H9 (cell line): ENCODE data around the gene CDH4. TPM values are rescaled to one million over a fixed set of nuclear protein-coding genes. Genes with fewer than 3 reads are reported as not detected.

ENCODE experiments used
- DNase-seq: peaks from one replicate; pipeline ENCODE4 v3.0.0-alpha.2; 2017
- H2AFZ ChIP-seq: one replicate; pipeline ENCODE4 v1.6.1; 2013; ENCODE audit warnings: mild to moderate bottlenecking, low read length, control low read depth, moderate library complexity
- H2AK5ac ChIP-seq: 2 replicates; pipeline ENCODE4 v1.6.1; 2013; ENCODE audit warnings: low read length, control low read depth, mixed read lengths; ENCODE audit not compliant: insufficient read length
- H2BK120ac ChIP-seq: one replicate; pipeline ENCODE4 v1.6.1; 2013; ENCODE audit warnings: low read depth, mild to moderate bottlenecking, low read length, control low read depth, inconsistent platforms; ENCODE audit not compliant: poor library complexity, severe bottlenecking
- H2BK12ac ChIP-seq: 2 replicates; pipeline ENCODE4 v1.6.1; 2013; ENCODE audit warnings: low read length, control low read depth, mixed read lengths, low read depth; ENCODE audit not compliant: insufficient read length
- H2BK15ac ChIP-seq: 2 replicates; pipeline ENCODE4 v1.6.1; 2013; ENCODE audit warnings: low read depth, low read length, control low read depth
- H2BK20ac ChIP-seq: one replicate; pipeline ENCODE4 v1.6.1; 2013; ENCODE audit warnings: low read depth, mild to moderate bottlenecking, low read length, control low read depth, inconsistent platforms; ENCODE audit not compliant: poor library complexity, severe bottlenecking
- H2BK5ac ChIP-seq: 2 replicates; pipeline ENCODE4 v1.6.1; 2013; ENCODE audit warnings: low read length, control low read depth, mixed read lengths; ENCODE audit not compliant: insufficient read length
- H3K14ac ChIP-seq: 2 replicates; pipeline ENCODE4 v1.6.1; 2013; ENCODE audit warnings: low read length, control low read depth; ENCODE audit not compliant: insufficient read depth
- H3K18ac ChIP-seq: 2 replicates; pipeline ENCODE4 v1.6.1; 2013; ENCODE audit warnings: low read depth, mild to moderate bottlenecking, mixed read lengths, low read length, control low read depth; ENCODE audit not compliant: insufficient read length
- H3K23ac ChIP-seq: 2 replicates; pipeline ENCODE4 v1.6.1; 2013; ENCODE audit warnings: low read length, control low read depth, mixed read lengths, low read depth; ENCODE audit not compliant: insufficient read length
- H3K23me2 ChIP-seq: 2 replicates; pipeline ENCODE4 v1.6.1; 2013; ENCODE audit warnings: low read depth, mild to moderate bottlenecking, mixed read lengths, low read length, control low read depth; ENCODE audit not compliant: insufficient read length, poor library complexity, severe bottlenecking
- H3K27ac ChIP-seq: 2 replicates; pipeline ENCODE4 v1.5.1; 2013; ENCODE audit warnings: low read length, control low read depth, mixed read lengths, low read depth; ENCODE audit not compliant: insufficient read length
- H3K27me3 ChIP-seq: 2 replicates; pipeline ENCODE4 v1.6.1; 2013; ENCODE audit warnings: low read length, control low read depth, inconsistent platforms; ENCODE audit not compliant: insufficient read depth
- H3K4ac ChIP-seq: 2 replicates; pipeline ENCODE4 v1.6.1; 2013; ENCODE audit warnings: low read depth, mild to moderate bottlenecking, control low read depth, inconsistent platforms, low read length, moderate library complexity
- H3K4me1 ChIP-seq: 2 replicates; pipeline ENCODE4 v1.6.1; 2013; ENCODE audit warnings: low read length, control low read depth, inconsistent platforms; ENCODE audit not compliant: insufficient read depth
- H3K4me2 ChIP-seq: 2 replicates; pipeline ENCODE4 v1.6.1; 2013; ENCODE audit warnings: low read length, control low read depth, mixed read lengths; ENCODE audit not compliant: insufficient read length, insufficient read depth
- H3K56ac ChIP-seq: 2 replicates; pipeline ENCODE4 v1.6.1; 2013; ENCODE audit warnings: low read depth, mild to moderate bottlenecking, mixed read lengths, low read length, control low read depth; ENCODE audit not compliant: insufficient read length
- H3K79me1 ChIP-seq: 2 replicates; pipeline ENCODE4 v1.6.1; 2013; ENCODE audit warnings: low read depth, mild to moderate bottlenecking, moderate library complexity, low read length, control low read depth, inconsistent platforms; ENCODE audit not compliant: insufficient read depth, poor library complexity, severe bottlenecking
- H3K79me2 ChIP-seq: 2 replicates; pipeline ENCODE4 v1.6.1; 2013; ENCODE audit warnings: low read length, control low read depth, inconsistent platforms; ENCODE audit not compliant: insufficient read depth
- H3K9ac ChIP-seq: 2 replicates; pipeline ENCODE4 v1.6.1; 2013; ENCODE audit warnings: low read length, control low read depth, mixed read lengths; ENCODE audit not compliant: insufficient read length; ENCODE audit errors: extremely low read depth
- H3K9me3 ChIP-seq: one replicate; pipeline ENCODE4 v1.6.1; 2013; ENCODE audit warnings: low read depth, low read length, inconsistent platforms; ENCODE audit not compliant: control insufficient read depth
- H3T11ph ChIP-seq: one replicate; pipeline ENCODE4 v1.6.1; 2013; ENCODE audit warnings: mild to moderate bottlenecking, low read length, control low read depth, inconsistent platforms
- H4K20me1 ChIP-seq: one replicate; pipeline ENCODE4 v1.6.1; 2013; ENCODE audit not compliant: control insufficient read depth, insufficient read length, insufficient read depth
- H4K5ac ChIP-seq: 2 replicates; pipeline ENCODE4 v1.6.1; 2013; ENCODE audit warnings: low read depth, mild to moderate bottlenecking, mixed read lengths, low read length, control low read depth; ENCODE audit not compliant: insufficient read length
- H4K8ac ChIP-seq: replicated peaks from 2 replicates; pipeline ENCODE4 v1.6.1; 2013; ENCODE audit warnings: low read length, control low read depth, mixed read lengths, low read depth; ENCODE audit not compliant: insufficient read length
- H4K91ac ChIP-seq: 2 replicates; pipeline ENCODE4 v1.6.1; 2013; ENCODE audit warnings: low read depth, mild to moderate bottlenecking, moderate library complexity, mixed read lengths, low read length, control low read depth; ENCODE audit not compliant: insufficient read length
- H3K27ac Mint-ChIP-seq, 3 experiments: 2 replicates in 2 of 3; 3 replicates in 1 of 3; pipeline ENCODE4 v1.8.0; 2020 to 2021; ENCODE audit warnings: mixed read lengths in 3 of 3, mild to moderate bottlenecking in 1 of 3, moderate library complexity in 1 of 3
- H3K27me3 Mint-ChIP-seq: 2 replicates; pipeline ENCODE4 v1.8.0; 2021; ENCODE audit warnings: low read depth, mild to moderate bottlenecking, moderate library complexity, mixed read lengths
- H3K36me3 Mint-ChIP-seq, 3 experiments: 2 replicates in 2 of 3; 3 replicates in 1 of 3; pipeline ENCODE4 v1.8.0; 2020 to 2021; ENCODE audit warnings: low read depth in 3 of 3, mixed read lengths in 3 of 3; ENCODE audit not compliant: insufficient read depth in 1 of 3
- H3K4me1 Mint-ChIP-seq, 2 experiments: 2 replicates each; pipeline ENCODE4 v1.8.0; 2020; ENCODE audit warnings: mixed read lengths in 2 of 2
- H3K4me3 Mint-ChIP-seq, 2 experiments: 2 replicates in 1 of 2; 3 replicates in 1 of 2; pipeline ENCODE4 v1.8.0; 2020 to 2021; ENCODE audit warnings: mild to moderate bottlenecking in 2 of 2, mixed read lengths in 2 of 2, moderate library complexity in 1 of 2
- H3K9me3 Mint-ChIP-seq, 2 experiments: 2 replicates in 1 of 2; 3 replicates in 1 of 2; pipeline ENCODE4 v1.8.0; 2020; ENCODE audit warnings: mild to moderate bottlenecking in 2 of 2, mixed read lengths in 2 of 2, moderate library complexity in 1 of 2
- WGBS: extraction: QIAGEN DNeasy Blood & Tissue Kit; methylation state at CpG from one replicate; pipeline ENCODE4 v1.1.7; 2013; ENCODE audit warnings: missing lambda C conversion rate, low lambda C conversion rate, mixed read lengths; ENCODE audit not compliant: insufficient read length; ENCODE audit errors: extremely low coverage; 5-methylcytosine and 5-hydroxymethylcytosine counted together
- total RNA-seq: library from RNA; stranded (reverse); gene quantifications from 2 replicates; pipeline ENCODE4 v1.2.1, GENCODE V29; 2021
- TF ChIP-seq, protein P1 (sequence below): fragments of 200-600 bp; sonication (generic); conservative IDR thresholded peaks from 3 replicates; pipeline ENCODE4 v1.8.0; 2021; ENCODE audit warnings: antibody characterized with exemption, mild to moderate bottlenecking

The CDH4 gene
- total RNA-seq, 1 experiment from 2014 or later = 3.0 TPM

DNA sequence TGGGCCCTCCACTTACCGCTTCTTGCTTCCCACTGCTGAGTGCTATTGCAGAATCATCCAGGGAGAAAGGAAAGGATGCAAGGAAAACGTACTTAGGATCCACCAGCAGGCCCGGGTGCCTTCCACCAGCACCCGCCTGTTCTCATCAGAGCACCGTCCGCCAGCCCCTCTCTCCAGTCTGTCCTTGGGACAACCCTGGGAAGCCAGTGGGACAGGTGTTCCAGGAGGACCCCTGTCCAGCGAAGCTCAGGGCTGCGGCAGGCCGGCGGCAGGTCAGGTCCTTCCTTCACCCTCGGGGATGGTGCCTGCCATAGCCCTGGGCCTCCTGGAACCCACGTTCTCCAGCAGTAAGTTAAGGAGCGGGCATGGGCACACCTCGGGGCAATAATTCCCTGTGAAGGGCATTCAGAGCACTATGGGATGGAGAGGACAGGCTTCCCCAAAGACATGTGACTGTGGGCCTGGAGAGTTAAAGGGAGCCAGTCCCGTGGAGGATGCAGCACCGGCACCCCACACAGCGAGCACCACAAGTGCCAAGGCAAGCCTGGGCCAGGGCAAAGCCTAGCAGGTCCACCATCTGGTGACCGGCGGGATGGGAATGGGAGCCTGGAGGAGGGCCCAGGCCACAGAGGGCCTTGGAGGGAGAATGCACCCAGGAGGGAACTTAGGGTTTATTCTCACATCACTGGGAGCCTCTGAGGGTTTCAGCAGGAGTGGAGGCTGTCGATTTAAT lies 416.9 kb downstream of the CDH4 start:
- H3K79me2 ChIP-seq = no peaks in the 10 kb centered on the region
- H3K9me3 ChIP-seq = no peaks in the 10 kb centered on the region
- no peaks in the 10 kb centered on the region for H3K79me1 ChIP-seq
- WGBS = no CpG with 5 or more reads among the region's 20 CpGs
- H3K4me2 ChIP-seq = no peak overlapping the region
- H3K36me3 Mint-ChIP-seq = peaks cover 0 to 2% (median 0%) of the 10 kb centered on the region in 3 experiments; a peak in 3 of 7 replicates
- no peak overlapping the region for H3K4ac ChIP-seq
- H2AK5ac ChIP-seq = no peak overlapping the region
- H4K5ac ChIP-seq = no peak overlapping the region
- no peaks in the 10 kb centered on the region for H4K20me1 ChIP-seq
- H2BK15ac ChIP-seq = no peak overlapping the region
- no peak overlapping the region for H3K27ac Mint-ChIP-seq
- no peak overlapping the region for H3K14ac ChIP-seq
- peaks cover 73% of the 10 kb centered on the region for H3K27me3 Mint-ChIP-seq
- H2BK20ac ChIP-seq = no peak overlapping the region
- H3K9ac ChIP-seq = no peak overlapping the region
- H2BK12ac ChIP-seq = no peak overlapping the region
- H4K8ac ChIP-seq = no peak overlapping the region
- TF ChIP-seq, protein P1, sequence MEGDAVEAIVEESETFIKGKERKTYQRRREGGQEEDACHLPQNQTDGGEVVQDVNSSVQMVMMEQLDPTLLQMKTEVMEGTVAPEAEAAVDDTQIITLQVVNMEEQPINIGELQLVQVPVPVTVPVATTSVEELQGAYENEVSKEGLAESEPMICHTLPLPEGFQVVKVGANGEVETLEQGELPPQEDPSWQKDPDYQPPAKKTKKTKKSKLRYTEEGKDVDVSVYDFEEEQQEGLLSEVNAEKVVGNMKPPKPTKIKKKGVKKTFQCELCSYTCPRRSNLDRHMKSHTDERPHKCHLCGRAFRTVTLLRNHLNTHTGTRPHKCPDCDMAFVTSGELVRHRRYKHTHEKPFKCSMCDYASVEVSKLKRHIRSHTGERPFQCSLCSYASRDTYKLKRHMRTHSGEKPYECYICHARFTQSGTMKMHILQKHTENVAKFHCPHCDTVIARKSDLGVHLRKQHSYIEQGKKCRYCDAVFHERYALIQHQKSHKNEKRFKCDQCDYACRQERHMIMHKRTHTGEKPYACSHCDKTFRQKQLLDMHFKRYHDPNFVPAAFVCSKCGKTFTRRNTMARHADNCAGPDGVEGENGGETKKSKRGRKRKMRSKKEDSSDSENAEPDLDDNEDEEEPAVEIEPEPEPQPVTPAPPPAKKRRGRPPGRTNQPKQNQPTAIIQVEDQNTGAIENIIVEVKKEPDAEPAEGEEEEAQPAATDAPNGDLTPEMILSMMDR = no peak
- H3K56ac ChIP-seq = no peak overlapping the region
- H3K4me1 Mint-ChIP-seq = no peaks in the 10 kb centered on the region
- H2BK5ac ChIP-seq = no peak overlapping the region
- no peak for DNase-seq
- H3K23me2 ChIP-seq = no peaks in the 10 kb centered on the region
- H3K9me3 Mint-ChIP-seq = peaks cover 3 to 6% of the 10 kb centered on the region in 2 experiments; a peak in 4 of 5 replicates
- no peak overlapping the region; a peak in 1 of 5 replicates for H3K4me3 Mint-ChIP-seq
- peaks cover 2% of the 10 kb centered on the region; the same call in 1 of the 2 replicates for H3K27me3 ChIP-seq
- H3K18ac ChIP-seq = no peak overlapping the region
- no peak overlapping the region for H3K23ac ChIP-seq
- H3K27ac ChIP-seq = no peak overlapping the region
- H3T11ph ChIP-seq = no peak overlapping the region
- no peaks in the 10 kb centered on the region for H3K4me1 ChIP-seq
- H2BK120ac ChIP-seq = no peak overlapping the region
- H2AFZ ChIP-seq = no peak overlapping the region
- H4K91ac ChIP-seq = no peak overlapping the region
